Pancreas (tissue), 10 donors: ENCODE results near the gene LGI2. TPM values are rescaled to one million over a fixed set of nuclear protein-coding genes. Genes with fewer than 3 reads are reported as not detected.

Experiments used
- ATAC-seq, 4 donors: fragments of 200-7000 bp; cut with Tn5 transposase; one replicate each; pipeline versions ENCODE4 v1.8.0 to v1.9.1; 2020; ENCODE audit warnings: mild to moderate bottlenecking in 4 of 4, moderate library complexity in 4 of 4
- DNase-seq, 6 donors: peaks; one replicate each; pipeline ENCODE4 v3.0.0-alpha.2; 2020
- FAIRE-seq: peaks from 2 replicates; lab custom pipeline; 2012; peaks lifted over from hg19 to GRCh38; lab: Jason Lieb, UNC
- H3K27ac ChIP-seq, 4 donors: fragments of 200-600 bp; sonication (generic); 1 replicate in 3 of 4; 2 replicates in 1 of 4; pipeline versions ENCODE4 v1.5.0 to v1.8.0; 2020
- H3K27me3 ChIP-seq, 4 donors: fragments of 200-600 bp; one replicate each; pipeline ENCODE4 v1.8.0; 2021
- H3K36me3 ChIP-seq, 3 donors: fragments of 200-600 bp; sonication (generic) in 1 of 3; one replicate each; pipeline versions ENCODE4 v1.5.0 to v1.8.0; 2020 to 2021
- H3K4me1 ChIP-seq, 3 donors: fragments of 200-600 bp; one replicate each; pipeline ENCODE4 v1.8.0; 2021
- H3K4me3 ChIP-seq, 4 donors: fragments of 200-600 bp; sonication (generic) in 2 of 4; one replicate each; pipeline versions ENCODE4 v1.5.0 to v1.8.0; 2020 to 2021
- H3K9me3 ChIP-seq, 4 donors: fragments of 200-600 bp; one replicate each; pipeline ENCODE4 v1.8.0; 2021
- WGBS, 2 donors: extraction: QIAGEN DNeasy Blood & Tissue Kit; methylation state at CpG; one replicate each; pipeline ENCODE4 v1.1.7; 2013; 5-methylcytosine and 5-hydroxymethylcytosine counted together
- intact Hi-C, 3 donors: fragments of 100-400 bp; cut with DNase I; formaldehyde crosslinking; loops; one replicate each; pipeline versions ENCODE4 v1.11.1 to v1.14.2; 2022
- polyA plus RNA-seq, 2 donors: library from polyadenylated mRNA; stranded (reverse); fragments of 200-250 nt; gene quantifications; one replicate each; pipeline ENCODE4 v1.2.3, GENCODE V29; 2013
- total RNA-seq, 6 donors: library from RNA; stranded (reverse); fragmentation: NEBNext Ultra II Directional in 4 of 6; extraction: Animal tissue kit (Norgen Biotek cat#: 25700) in 4 of 6; gene quantifications; one replicate each; pipeline versions ENCODE4 v1.2.1 to v1.2.4, GENCODE V29; 2021 to 2023
- TF ChIP-seq, protein P1 (sequence below), 4 donors: fragments of 200-600 bp; sonication (generic) in 3 of 4; IDR thresholded peaks; one replicate each; pipeline versions ENCODE4 v1.5.0 to v1.8.0; 2021; ENCODE audit warnings: antibody characterized with exemption in 4 of 4
- donor health status: healthy with polysubstance abuse.
- donor health status: DM: no; HTN: no; CAD: no; lungs with moderate emphysema.
- donor health status: DM: no; HTN: no; CAD: no.
- donor health status: control.
- donor health status: control.
- donor health status: Bipolar disorder and iron deficiency.
- donor health status: DM: yes; HTN: yes; CAD: no.
- donor health status: DM: no; HTN: no; CAD: no.
- donor health status: DM: no; HTN: no; CAD: no.
- donor health status: DM: yes; HTN: yes; CAD: no.

The LGI2 gene
- total and polyA plus RNA-seq, 8 donors, result 0.22 to 1.7 (median 0.70) TPM

DNA sequence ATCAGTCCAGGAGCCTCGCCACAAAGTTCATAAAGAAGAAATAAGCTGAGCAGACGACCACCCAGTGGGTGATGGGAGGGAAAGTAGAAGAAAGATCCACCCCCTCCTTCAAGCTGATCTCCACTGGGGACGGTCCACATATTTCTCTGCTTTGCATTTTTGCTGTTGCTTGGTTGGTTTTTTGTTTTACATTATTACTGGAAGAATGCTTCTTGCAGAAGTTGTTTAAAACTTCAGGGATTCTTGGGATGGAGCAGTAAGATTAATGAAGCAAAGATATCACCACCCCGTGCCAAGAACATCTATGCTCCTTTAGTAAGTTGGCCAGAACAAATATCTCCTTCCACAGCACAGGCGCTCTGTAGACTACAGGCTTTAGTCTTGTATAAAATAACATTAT, 30.1 kb downstream of the LGI2 start:
- no peaks in the 10 kb centered on the region for H3K27me3 ChIP-seq
- WGBS, 2 donors, result 80 to 84% methylated on average over 5 of the region's 5 CpGs
- H3K4me3 ChIP-seq, result no peak overlapping the region
- DNase-seq (no peak), FAIRE-seq (no peak), ATAC-seq (no peak)
- TF ChIP-seq, protein P1, sequence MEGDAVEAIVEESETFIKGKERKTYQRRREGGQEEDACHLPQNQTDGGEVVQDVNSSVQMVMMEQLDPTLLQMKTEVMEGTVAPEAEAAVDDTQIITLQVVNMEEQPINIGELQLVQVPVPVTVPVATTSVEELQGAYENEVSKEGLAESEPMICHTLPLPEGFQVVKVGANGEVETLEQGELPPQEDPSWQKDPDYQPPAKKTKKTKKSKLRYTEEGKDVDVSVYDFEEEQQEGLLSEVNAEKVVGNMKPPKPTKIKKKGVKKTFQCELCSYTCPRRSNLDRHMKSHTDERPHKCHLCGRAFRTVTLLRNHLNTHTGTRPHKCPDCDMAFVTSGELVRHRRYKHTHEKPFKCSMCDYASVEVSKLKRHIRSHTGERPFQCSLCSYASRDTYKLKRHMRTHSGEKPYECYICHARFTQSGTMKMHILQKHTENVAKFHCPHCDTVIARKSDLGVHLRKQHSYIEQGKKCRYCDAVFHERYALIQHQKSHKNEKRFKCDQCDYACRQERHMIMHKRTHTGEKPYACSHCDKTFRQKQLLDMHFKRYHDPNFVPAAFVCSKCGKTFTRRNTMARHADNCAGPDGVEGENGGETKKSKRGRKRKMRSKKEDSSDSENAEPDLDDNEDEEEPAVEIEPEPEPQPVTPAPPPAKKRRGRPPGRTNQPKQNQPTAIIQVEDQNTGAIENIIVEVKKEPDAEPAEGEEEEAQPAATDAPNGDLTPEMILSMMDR (IDR thresholded peaks at IDR 0.05), result no peak
- intact Hi-C loops, result no loop called here
- no peaks in the 10 kb centered on the region for H3K36me3 ChIP-seq
- no peak overlapping the region for H3K27ac ChIP-seq
- H3K4me1 ChIP-seq, result no peaks in the 10 kb centered on the region
- no peaks in the 10 kb centered on the region for H3K9me3 ChIP-seq

DNA sequence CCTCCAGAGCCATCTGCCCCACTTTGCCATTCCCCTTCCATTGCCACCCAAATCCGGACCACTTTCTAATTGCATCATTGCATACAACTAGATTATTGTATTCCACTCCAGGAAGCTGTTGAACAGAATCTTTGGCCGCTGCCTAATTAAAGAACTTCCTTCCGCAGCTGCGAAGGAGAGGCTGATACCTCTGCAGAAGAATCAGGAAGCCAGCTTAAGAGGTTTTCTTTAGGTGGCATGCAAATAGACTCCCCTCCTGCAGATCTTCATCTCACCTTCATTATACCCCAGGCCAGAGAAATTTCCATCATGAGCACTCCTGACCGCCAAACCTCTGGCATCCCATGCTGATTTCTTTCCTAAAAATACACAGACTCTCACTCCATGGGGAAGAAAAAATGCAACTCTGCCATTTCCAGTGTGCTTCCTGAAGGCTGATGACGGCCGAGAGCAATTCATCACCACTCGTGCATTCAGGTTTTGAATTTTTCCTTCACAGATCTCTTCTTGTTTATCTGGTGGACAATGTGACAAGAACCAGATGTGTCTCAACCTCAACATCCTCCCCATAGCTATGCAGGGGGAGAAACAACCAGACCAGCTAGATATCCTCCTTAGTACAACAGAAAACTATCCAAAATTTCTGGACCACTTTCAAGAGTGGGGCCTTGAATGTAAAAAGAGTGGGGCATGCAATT, 31.2 kb downstream of the LGI2 start:
- 57 to 67% methylated on average over 8 of the region's 8 CpGs for WGBS, 2 donors
- H3K9me3 ChIP-seq, result no peaks in the 10 kb centered on the region
- H3K4me3 ChIP-seq, result no peak overlapping the region
- H3K27me3 ChIP-seq, result no peaks in the 10 kb centered on the region
- H3K4me1 ChIP-seq, result no peaks in the 10 kb centered on the region
- DNase-seq (no peak), ATAC-seq (no peak), FAIRE-seq (no peak)
- no peak overlapping the region for H3K27ac ChIP-seq
- no peaks in the 10 kb centered on the region for H3K36me3 ChIP-seq
- intact Hi-C loops, result no loop called here
- TF ChIP-seq, protein P1 (IDR thresholded peaks at IDR 0.05), result no peak

DNA sequence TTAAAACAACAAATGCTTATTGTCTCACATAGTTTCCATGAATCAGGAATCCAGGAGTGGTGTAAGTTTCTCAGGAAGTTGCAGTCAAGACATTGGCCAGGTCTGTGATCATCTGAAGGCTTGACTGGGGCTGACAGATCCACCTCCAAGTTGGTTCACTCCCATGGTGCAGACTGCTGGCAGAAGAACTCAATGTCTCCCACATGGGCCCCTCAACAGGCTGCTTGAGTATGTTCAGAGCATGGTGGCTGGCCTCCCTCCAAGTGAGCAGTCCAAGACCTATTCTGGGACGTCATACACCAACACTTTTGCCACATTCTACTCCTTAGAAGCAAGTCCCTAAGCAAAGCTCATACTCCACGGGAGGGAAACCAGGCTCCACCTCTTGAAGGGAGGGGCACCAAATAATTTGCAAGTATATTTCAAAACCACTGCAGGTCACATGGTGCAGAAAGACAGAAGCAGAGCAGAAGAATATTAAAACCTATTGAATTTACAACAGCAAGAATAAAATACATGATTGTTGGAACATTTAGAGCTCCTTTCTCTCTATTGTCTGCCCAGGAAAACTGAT, 35.3 kb downstream of the LGI2 start:
- FAIRE-seq, result no peak
- no peak for ATAC-seq
- WGBS, 2 donors, result 55 to 66% methylated on average over 2 of the region's 2 CpGs
- Histone ChIP-seq H3K36me3 (no peaks in the 10 kb centered on the region), H3K27me3 (no peaks in the 10 kb centered on the region), H3K4me3 (no peak overlapping the region), H3K27ac (no peak overlapping the region), H3K4me1 (no peaks in the 10 kb centered on the region), H3K9me3 (no peaks in the 10 kb centered on the region)
- intact Hi-C loops, result no loop called here
- TF ChIP-seq, protein P1 (IDR thresholded peaks at IDR 0.05), result no peak
- DNase-seq, result no peak

DNA sequence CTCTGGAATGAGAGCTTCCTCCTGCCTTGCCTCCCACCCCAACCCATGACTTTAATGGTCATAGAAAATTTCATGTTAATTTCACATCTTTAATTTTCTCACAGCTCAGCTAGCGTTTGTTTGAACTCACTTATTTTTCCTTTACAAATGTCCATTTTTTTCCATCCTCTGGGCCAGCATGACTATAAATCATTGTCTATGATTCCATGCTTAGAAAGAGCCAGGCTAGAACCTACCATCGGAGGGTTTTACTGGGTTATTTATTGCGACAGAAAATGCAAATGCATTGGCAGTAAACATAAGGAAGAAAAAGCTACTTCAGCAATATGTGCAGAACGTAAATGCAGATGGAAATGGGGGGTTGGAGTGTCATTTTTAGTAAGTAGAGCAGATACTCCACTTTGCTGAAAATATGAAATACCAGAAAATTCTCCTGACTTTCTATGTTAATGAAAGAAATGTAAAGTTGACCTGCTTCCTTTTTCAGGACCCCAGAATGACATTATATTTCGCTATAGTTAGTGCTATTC, 37.1 kb downstream of the LGI2 start:
- Histone ChIP-seq H3K27ac (no peak overlapping the region), H3K27me3 (no peaks in the 10 kb centered on the region), H3K4me1 (no peaks in the 10 kb centered on the region), H3K36me3 (no peaks in the 10 kb centered on the region), H3K9me3 (no peaks in the 10 kb centered on the region), H3K4me3 (no peak overlapping the region)
- TF ChIP-seq, protein P1 (IDR thresholded peaks at IDR 0.05), result no peak
- DNase-seq (no peak), ATAC-seq (no peak), FAIRE-seq (no peak)
- WGBS, 2 donors, result 58 to 73% methylated on average over 5 of the region's 5 CpGs
- intact Hi-C loops, result no loop called here

DNA sequence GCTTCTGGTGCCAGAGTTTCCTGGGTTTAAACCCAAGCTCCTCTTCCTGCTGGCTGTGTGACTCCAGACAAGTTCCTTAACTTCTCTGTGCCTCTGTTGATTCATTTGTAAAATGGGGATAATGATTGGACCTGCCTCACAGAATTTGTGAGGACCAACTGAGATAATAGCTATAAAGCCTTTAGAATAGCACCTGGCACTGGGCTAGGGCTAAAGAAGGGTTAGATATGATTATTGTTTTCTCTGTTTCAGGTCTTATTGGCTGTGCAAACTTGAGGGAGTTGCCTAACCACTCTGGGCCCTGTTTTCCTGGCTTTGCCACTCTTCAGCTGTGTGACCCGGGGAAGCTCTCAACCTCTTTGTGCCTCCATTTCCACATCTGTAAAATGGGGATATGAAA, 37.8 kb downstream of the LGI2 start:
- intact Hi-C loops, result no loop called here

More for the DNA sequence above, 37.8 kb downstream of the LGI2 start:
- no peak overlapping the region for H3K4me3 ChIP-seq
- no peaks in the 10 kb centered on the region for H3K27me3 ChIP-seq
- FAIRE-seq (no peak), DNase-seq (no peak), ATAC-seq (no peak)
- no peaks in the 10 kb centered on the region for H3K9me3 ChIP-seq
- no peaks in the 10 kb centered on the region for H3K36me3 ChIP-seq
- H3K4me1 ChIP-seq, result no peaks in the 10 kb centered on the region
- TF ChIP-seq, protein P1 (IDR thresholded peaks at IDR 0.05), result no peak
- no peak overlapping the region for H3K27ac ChIP-seq
- WGBS, 2 donors, result 87 to 93% methylated on average over 1 of the region's 1 CpG
